Cerebellar cortex (tissue), 1 donor: ENCODE measurements around the gene ZSCAN5C.
"Not testable (repeated sequence)": the region's sequence is repeated elsewhere in the genome, so short reads cannot be mapped to it uniquely, and the experiment has no call there.

Experiments used
- DNase-seq: peaks from one replicate; pipeline ENCODE4 v3.0.0-alpha.2; 2015; ENCODE audit warnings: low spot score

Gene ZSCAN5C

DNA sequence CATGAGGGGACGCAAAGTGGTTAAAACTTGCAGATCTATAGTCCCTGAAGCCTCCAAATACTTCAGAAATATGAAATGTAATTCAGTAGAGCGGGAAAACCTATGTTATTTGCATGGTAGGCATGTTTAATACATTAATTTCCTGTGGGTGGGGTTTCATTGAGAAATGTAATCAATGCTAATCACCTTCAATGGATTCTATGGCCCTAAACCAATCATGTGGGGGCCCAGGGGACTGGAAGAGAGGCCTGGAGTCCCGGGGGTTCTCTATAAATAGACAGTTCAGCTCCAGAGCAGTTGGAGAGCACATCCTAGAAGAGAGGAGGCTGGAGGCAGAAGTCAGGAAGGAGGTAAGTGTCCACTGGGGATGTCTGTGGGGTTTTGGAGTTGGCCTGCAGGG lies at the start of gene ZSCAN5C:
Gene ZSCAN5C, plus strand, starts transcription at position 301 of the 400 bp plus-strand sequence. CDS start 3,641 bp downstream, outside the sequence.
- DNase-seq = no peak

GRCh38 chr19:56152644-56153043 lies 49.4 kb upstream of the ZSCAN5C start:
- no peak for DNase-seq

GRCh38 chr19:56153507-56153906 lies 48.6 kb upstream of the ZSCAN5C start:
- DNase-seq = no peak

GRCh38 chr19:56155124-56155687 lies 46.9 kb upstream of the ZSCAN5C start:
- DNase-seq = peak; percentile 33

GRCh38 chr19:56156768-56157167 lies 45.3 kb upstream of the ZSCAN5C start:
- no peak for DNase-seq

- no peak for DNase-seq
Measured at GRCh38 chr19:56158170-56158757, 43.8 kb upstream of the ZSCAN5C start.

GRCh38 chr19:56159009-56159559 lies 43.0 kb upstream of the ZSCAN5C start:
- no peak for DNase-seq

- DNase-seq = no peak
Measured at GRCh38 chr19:56159622-56160271, 42.3 kb upstream of the ZSCAN5C start.

- DNase-seq = no peak
Measured at GRCh38 chr19:56161534-56161933, 40.5 kb upstream of the ZSCAN5C start.

DNA sequence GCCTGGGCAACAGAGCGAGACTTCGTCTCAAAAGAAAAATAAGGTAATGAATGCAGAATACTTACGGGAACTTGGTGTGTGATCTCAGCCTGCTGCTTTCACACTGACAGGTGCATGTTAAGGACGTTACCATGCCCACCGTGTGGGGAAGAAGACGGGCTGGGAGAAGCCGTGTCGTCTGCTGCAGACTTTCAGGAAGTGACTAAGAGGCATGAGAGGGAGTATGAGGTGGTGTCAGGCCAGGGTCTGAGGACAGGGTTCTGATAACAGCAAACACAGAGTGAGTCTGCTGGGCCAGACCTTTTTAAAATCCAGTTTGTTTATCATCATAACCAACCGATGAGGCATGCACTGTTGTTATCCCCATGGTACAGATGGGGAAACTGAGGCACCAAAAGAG lies 39.8 kb upstream of the ZSCAN5C start:
- DNase-seq = no peak

DNA sequence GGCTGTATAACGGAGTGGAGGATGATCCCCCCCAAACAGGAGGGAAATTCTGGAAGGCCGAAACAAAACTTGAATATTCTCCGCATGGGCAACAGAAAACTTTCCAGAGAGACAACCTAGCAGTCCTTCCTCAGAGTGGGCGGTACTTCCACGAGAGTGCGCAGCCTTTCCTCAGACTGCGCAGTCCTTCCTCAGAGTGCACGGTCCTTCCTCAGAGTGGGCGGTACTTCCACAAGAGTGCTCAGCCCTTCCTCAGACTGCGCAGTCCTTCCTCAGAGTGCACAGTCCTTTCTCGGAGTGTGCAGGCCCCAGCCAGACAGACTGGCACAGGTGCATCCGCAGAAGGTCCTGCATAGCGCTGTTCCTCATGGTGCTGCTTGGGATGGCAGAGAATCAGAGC lies 39.0 kb upstream of the ZSCAN5C start:
- no peak for DNase-seq

DNA sequence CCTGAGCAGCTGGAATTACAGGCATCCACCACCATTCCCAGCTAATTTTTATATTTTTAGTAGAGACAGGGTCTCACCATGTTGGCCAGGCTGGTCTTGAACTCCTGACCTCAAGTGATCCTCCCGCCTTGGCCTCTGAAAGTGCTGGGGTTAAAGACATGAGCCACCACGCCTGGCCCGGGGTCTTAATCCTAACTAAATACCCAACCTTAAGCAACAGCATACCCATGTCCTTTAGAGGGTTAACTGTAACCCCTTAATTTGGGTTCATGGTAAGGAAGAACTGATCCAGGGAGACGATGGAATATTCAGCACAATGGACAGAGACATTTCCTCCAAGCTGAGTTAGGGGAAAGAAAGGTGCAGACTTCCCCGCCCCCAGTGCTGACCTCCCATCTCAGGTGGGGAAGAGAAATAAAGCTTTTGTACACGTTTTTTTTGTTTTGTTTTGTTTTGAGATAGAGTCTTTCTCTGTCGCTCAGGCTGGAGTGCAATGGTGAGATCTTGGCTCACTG lies 35.0 kb upstream of the ZSCAN5C start:
- no peak for DNase-seq

GRCh38 chr19:56170261-56170660 lies 31.8 kb upstream of the ZSCAN5C start:
- DNase-seq = no peak

DNA sequence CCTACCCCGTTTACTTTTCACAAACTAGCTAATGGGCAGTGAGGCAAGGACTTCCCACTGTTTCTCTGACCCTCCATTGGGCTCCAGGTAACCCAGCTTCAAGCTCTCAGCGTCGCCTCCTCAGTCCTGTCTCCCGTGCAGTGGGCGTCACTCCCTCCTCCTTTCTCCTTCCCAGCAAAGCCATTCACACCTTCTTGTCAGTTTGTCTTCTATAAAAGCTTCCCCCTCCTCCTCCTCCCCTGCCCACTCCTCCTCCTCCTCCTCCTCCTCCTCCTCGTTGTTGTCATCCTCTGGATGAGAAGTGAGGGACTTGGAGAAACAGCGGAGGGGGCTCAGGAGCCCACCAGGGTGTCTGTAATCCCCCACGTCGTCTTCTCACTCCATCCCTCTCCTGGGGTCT lies 28.0 kb upstream of the ZSCAN5C start:
- DNase-seq = no peak

DNA sequence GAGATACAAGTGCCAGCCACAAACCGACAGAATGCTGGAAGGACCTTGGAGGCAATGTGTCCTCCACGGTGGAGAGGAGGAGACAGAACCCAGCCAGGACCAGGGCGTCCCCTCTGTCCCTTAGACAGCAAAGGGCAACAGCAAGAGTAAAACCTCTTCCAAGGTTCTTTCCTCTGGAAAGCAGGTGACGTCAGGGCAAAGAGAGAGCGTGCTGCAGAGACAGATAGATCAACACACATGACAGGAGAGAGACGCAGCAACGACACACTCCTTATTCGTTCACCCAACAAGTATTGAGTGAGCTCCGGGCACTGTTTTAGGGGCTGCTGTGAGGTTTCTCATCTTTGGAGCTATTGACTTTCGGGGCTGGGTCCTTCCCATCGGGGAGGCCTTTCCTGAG lies 27.5 kb upstream of the ZSCAN5C start:
- no peak for DNase-seq

- not testable (repeated sequence) for DNase-seq
Measured at GRCh38 chr19:56175861-56176307, 26.2 kb upstream of the ZSCAN5C start, which contains the start of gene GALP. Gene GALP (plus strand): TSS chr19:56176008. CDS start chr19:56177109, 1,101 bp downstream.

DNA sequence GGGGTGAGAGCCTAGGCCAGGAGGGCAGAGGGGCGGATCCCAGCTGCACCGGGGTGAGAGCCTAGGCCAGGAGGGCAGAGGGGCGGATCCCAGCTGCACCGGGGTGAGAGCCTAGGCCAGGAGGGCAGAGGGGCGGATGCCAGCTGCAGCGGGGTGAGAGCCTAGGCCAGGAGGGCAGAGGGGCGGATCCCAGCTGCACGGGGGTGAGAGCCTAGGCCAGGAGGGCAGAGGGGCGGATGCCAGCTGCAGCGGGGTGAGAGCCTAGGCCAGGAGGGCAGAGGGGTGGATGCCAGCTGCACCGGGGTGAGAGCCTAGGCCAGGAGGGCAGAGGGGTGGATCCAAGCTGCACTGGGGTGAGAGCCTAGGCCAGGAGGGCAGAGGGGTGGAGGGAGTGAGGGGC lies 25.8 kb upstream of the ZSCAN5C start:
- not testable (repeated sequence) for DNase-seq

DNA sequence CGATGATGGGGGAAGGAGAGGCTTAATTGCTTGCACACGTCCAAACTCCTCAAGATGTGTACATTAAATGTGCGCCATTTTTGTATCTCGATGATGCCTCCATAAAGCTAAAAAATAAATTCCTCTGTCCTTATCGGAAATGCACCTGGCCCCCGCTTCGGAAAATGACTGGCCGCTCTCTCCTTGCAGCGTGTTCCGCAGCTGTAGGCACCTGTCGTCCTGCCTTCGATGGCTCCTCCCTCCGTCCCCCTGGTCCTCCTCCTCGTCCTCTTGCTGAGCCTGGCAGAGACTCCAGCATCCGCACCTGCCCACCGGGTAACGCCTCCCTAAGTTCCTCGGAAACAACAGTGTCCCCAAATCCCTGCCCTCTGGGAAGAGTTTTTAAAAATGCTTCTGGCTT lies 25.2 kb upstream of the ZSCAN5C start:
- DNase-seq = no peak

DNA sequence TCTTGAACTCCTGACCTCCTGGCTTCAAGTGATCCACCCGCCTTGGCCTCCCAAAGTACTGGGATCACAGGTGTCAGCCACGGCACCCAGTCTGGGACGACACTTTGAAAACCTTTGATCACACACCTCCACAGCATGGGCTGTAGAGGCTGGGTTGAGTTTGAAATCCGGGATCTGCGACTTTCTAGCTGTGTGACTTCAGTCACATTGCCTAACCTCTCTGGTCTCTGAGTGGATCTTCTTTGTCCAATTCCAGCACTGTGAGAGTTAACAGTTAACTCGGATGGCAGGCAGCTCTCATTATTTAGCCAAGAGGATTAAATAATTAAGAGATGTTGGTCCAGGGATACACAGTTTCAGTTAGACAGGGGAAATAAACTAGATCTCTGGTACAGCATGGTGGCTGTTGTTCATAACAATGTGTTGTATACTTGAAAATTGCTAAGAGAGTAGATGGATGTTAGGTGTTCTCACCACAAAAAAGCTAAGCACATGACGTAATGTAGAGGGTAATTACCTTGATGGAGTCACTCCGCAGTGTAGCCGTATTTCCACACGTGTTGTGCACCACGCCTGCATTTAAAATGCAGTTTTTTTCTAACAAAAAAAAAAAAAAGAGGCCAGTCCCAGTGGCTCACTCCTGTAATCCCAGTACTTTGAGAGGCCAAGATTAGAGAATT lies 24.4 kb upstream of the ZSCAN5C start:
- no peak for DNase-seq

- DNase-seq = no peak
Measured at GRCh38 chr19:56189785-56190184, 12.3 kb upstream of the ZSCAN5C start.

DNA sequence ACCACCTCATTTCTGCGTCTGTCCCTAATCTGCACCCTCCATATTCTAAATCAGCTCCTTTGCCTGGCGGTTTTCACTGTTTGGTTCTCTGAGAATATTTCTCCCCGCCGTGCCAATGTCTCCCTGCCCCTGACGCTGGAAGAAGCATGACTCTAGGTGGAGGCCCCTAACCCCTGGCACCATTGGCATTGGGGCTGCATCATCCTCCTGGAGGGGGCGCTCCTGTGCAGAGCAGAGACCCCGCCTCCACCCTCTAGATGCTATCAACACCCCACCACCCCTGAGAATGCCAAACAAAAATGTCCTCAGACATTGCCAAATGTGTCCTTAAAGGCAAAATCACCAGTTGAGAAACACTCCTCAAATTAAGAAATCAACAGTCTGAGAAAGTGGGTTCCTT lies 11.0 kb upstream of the ZSCAN5C start:
- DNase-seq = no peak

- no peak for DNase-seq
Measured at GRCh38 chr19:56191711-56192110, 10.4 kb upstream of the ZSCAN5C start.
